Glomerular visceral epithelial cell (primary cell): ENCODE measurements around the gene KCNN3.
A peak's percentile ranks its signal among the peaks of the same experiment; 100 is the strongest.

Source experiments
- DNase-seq: peaks from one replicate; pipeline ENCODE4 v3.0.0-alpha.2; 2016; ENCODE audit errors: extremely low spot score

The KCNN3 gene

DNA sequence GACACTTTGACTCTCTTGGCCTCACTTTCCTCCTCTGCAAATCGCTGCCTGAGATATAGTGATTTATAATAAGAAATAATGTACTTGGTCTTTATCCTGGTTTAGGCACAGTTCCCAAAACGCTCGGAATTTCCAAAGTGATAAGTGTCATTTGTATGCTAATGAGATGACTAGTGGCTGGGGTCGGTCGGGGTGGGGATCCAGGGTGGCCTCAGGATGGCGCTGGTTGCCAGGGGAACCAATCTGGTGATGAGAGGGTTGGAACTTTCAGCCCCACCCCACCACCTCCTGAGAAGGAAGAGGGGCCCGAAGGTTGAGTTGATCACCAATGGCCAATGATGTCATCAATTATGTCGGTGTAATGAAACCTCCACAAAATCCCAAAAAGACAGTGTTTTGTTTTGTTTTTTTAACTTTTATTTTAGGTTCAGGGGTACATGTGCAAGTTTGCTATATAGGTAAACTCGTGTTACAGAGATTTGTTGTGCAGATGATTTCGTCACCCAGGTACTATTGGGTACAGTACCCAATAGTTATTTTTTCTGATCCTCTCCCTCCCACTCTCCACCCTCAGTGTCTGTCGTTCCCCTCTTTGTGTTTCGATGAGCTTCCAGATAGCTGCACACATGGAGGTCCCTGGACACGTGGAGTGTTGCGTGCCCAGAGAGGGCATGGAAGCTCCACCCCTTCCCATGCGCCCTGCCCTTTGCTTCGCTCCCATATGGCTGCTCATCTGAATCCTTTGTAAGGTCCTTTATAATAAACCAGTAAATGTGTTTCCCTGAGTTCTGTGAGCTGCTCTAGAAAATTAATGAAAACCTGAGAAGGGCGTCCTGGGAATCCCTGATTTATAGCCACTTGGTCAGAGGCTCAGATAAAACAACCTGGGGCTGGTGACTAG lies 97.2 kb downstream of the KCNN3 start:
- DNase-seq, result no peak

DNA sequence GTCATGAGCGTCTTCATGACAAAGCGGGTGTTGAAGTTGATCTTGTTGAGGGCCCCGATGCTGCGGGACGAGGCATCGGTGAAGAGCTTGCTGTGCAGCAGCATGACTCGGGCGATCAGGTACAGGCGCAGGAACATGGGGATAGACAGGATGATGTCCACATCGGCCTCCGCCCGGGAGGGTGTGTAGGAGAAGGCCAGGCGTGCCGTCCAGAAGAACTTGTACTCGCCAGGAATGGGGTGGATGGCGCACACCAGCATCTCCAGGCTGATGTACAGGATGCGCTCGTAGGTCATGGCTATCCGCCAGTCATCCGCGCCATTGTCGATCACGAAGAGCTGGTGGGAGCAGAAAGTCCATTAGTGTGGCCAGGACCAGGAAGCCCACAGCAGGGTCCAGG lies 98.0 kb downstream of the KCNN3 start:
- DNase-seq, result no peak

DNA sequence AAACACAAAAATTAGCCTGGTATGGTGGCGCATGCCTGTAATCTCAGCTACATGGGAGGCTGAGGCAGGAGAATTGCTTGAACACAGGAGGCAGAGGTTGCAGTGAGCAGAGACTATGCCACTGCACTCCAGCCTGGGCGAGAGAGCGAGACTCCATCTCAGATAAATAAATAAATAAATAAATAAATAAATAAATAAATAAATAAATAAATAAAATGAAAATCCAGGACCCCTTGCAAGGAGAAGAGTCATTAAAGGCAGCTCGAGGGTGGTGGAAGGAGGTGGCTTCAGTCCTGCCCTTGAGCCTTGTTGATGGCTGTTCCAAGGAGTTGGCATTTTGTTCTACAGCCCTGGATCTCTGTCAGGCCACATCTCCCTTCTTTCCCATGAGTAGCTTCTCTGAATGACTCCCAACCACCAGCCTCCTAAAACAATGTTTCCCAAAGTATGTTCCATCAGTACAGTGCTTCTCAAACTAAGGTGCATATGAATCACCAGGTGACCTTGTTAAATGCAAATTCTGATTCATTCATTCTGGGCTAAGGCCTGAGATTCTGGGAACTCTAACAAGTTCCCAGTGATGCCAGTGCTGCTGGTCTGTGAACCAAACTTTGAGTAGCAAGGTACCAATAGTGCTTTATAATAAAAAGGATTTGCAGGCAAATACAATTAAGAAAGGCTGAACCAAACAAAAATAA lies 99.0 kb downstream of the KCNN3 start:
- no peak for DNase-seq

DNA sequence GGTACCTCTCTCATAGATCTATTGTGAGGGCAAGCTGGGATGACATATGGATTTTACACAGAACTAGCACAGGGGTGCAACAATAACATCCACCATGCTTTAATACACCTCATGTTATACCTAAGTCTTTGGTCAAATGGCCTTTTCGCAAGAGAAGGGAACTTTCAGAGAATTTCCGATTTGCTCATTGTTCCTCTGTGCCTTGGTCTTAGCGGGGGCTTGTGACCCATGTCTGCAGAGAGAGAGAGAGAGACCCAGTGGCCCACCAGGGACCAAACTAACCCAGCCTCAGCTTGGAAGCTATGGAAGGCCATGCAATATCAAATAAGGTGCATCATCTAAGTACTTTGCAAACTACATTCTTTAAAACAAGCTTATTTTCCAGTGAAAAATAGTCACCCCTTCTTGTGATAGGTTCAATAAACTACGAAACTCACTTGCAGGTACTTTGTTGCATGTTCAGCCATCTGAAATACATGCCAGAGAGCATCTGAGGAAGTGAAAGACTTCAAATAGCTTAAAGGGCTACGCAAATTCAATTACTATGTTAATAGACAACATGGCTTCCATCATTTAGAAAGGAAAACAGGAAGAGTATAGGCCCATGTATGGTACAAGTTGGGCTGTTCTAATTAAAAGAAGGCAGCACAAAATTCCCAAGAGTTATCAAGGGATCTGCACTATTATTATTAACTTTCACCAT lies 100.7 kb downstream of the KCNN3 start:
- DNase-seq, result no peak

DNA sequence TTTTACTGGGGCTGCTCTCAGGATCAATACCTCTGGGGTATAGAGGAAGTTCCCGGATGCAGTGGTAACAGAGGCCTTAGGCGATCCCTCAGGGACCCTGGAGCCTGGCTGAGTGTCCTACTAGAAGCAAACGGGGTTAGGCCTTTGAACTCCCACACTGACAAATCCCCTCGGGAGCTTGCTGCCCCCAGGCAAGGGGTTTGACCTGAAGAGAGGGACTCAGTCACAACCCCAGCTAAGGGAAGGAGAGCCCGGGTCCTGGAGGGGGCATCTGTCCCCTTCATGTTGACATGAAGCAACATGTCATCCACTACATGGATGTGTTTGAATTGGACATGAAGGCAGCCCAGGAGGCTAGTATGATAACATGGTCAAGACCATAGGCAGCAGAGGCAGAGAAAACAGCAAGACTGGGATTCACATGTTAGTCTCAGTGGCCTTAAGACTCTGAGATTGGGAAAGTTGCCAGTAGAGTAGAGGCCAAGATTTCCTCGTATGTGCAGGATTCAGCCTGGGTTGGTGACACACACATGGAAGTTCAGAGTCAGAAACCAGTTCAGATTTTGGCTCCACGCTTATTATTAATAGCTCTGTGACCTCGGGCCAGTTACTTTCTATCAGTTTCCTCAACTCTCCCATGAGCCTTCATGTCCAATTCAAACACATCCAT lies 101.5 kb downstream of the KCNN3 start:
- no peak for DNase-seq

DNA sequence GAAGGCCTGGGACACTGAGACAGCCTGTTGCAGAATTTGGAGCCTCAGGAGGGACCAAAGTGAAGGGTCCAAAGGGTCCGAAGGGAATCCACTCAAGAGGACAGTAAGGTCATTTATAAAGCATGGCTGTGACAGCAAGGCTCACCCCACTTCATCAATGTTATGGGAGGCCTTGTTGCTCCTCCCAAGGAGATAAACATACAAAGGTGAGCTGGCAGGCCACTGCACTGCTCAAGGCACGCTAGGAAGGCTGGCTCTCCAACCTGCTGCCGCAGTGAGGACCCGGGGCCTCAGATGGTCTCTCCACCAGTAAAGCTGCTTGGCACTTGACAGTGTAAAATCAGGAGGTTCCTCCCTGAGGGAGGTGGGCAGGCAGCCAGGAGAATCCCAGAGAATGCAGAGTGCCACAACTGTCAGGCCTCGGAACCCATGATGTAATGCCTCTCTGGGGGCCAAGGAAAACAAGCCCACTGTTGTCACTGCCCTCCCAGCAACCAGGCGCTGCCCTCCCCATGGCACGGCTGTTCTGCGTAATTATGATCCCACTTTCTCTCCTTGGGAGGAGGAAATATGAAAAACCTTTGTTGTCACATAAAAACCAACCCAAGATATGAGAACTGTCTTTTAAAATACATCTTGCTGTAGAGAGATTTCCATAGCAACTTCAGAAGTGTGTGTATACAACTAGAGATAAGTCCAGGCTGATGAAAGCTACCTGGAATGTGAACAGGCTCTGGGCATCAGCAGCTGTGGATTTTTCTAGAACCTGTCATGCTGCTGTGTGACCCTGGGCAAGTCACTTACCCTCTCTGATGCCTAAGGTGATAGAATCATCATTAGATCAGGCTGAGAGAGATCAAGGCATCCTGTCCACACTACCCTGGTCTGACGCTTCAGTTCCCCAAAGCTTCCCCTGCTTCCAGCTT lies 102.5 kb downstream of the KCNN3 start:
- DNase-seq, result peak; percentile 19

DNA sequence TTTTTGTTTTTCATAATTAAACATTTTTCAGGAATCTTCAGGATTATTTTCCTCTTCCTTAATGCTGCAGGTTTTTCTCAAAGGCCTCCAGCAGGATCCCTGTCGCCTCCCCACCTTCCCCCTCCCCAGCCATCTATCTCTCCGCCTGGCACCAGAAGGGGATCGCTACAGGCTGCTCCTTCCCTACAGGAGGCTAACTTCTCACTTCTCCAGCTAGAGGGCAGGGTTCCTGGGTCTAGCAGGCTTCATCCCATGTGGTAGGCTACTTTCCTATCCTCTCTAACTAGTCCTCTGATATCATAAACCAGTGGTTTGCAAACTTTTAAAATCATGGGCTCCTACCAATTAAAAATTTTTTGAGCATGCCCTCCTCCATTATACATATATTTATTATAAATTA lies 104.1 kb downstream of the KCNN3 start:
- DNase-seq, result peak; percentile 23

DNA sequence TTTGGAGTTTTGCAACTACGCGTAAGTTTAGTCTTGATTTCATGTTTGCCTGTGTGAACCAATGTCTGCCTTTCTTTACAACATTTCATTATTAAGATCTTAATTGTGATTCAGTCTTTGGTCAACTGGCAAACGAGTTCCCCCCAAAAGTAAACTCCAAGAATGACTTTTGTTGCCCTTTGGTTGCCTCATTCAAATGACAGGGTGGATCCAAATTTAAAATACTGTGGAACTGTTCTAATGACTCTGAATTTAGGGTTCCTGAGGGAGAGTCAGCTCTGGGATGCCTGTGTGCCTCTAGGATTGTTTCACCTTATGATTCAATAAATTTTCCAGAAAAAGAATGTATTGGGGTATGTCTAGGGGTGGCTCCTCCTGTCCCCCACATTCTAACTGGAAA lies 105.3 kb downstream of the KCNN3 start:
- no peak for DNase-seq

DNA sequence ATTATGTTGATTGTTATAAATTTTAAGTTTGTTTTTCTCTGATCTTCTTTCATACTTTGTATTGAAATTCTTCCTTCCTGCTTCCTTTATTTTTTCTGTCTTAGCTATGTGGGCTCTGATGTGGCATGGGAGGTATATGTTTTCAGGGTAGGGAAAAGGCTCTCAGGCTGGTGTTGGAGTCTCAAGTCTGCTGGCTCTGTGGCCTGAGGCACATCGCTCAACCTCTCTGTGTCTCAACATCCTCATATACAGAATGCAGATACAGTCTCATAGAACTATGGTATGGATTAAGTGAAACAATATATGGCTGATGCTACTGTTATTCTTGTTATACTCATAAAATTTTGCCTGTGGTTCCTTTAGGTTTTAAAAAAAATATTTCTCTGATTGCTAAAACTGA lies 105.9 kb downstream of the KCNN3 start:
- no peak for DNase-seq

DNA sequence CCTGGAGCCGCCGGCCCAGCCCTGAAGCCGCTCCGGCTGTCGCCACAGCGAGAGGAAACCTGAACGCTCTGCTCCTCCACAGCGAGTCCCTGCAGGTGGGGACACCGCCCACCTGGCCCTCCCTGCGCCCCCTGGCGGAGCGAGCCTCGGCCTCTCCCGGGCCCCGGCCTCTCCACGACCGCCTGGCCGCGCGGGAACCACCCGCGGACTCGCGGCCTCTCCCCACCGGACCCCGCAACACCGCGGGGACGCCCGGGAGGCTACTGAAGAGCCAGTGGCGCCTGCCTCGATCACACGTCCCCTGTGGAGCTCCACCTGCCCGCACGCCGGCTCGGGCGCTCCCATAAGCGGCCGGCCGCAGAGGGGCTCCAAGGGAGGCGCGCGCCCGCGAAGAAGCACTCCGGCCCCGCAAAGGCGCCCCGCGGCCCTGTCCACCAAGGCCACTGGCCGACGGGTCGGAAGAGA lies 109.6 kb downstream of the KCNN3 start:
- DNase-seq, result peak; percentile 36

DNA sequence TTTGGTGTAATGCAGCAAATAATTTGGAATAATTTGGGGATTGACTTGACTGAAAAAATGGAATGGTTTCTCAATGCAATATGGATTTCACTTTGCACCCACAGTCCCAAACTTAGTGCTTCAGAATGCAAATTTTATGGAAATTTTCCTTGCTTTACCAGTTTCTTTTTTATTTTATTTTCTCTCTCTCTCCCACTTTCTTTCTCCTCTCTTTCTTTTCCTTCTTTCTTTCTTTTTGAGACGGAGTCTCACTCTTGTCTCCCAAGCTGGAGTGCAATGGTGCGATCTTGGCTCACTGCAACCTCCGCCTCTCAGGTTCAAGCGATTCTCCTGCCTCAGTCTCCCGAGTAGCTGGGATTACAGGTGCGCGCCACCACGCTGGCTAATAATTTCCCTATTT lies 110.3 kb downstream of the KCNN3 start:
- no peak for DNase-seq

DNA sequence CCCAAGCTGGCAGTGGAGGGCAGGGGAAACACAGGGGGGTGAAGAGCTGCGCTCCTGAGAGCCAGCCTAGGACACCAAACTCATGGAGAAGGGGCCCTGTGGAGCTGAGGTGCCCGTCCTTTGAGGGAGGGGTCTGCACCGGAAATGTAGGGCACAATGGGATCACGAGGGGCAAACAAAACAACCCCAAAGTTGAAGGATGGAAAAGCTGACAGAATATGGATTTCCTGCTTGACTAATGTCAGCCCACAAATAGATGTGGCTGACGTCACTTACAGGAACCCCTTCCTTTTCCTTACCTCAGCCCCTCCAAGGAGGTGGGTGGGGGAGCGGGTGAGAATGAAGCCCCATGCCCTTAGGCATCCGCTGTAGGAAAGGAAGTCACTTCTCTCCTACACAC lies 110.9 kb downstream of the KCNN3 start:
- no peak for DNase-seq

DNA sequence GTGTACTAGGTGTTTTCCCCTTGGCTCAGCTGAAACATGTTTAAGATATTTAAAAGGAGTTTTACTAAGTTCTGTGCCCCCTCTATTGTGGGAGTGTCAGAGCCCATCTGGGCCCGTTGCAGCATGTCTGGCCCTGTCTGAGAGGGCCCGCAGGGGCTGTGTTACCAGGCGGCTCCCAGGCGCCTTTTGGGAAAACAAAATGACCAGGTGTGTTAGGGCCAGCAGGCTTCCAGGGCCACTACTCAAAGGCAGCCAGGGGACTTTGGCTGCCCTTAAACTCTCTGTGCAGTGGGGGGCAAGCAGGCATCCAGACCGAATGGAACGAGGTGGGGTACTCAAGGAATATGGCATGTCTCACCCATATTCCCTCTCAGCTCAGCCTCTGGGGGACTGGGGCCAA lies 111.7 kb downstream of the KCNN3 start:
- no peak for DNase-seq

DNA sequence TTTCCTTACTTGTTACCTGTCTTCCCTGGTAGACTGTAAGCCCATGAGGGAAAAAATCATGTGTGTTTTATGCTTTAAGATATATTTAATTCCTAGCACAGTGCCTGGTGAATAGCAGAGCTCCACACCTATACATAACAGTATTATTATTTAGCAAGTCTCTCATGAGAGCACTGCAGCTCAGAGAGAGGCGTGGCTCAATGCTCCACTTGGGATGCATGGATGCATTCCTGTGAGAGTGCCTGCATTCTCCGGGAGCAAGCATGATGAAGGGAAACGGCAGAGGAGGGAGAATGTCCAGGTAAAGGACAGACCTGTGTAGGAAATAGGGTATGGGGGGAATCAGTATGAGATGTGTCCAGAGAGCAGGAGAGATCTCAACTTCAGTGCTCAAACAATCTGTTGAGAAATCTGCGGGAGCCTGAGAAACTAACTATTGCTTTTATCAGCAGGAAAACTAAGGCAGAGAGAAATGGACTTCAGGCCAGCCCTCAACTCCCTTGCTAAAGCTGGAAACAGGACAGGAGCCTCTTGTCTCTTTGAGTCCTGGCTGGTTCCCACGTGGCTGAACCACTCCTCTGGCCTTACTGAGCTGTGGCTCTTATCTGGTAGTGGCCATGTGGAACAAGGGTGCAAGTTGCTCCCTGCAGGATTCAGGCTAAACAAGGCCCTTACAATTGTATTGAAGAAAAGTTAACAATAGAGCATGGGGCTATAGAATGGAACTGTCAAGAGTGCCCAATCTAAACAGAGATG lies 113.1 kb downstream of the KCNN3 start:
- no peak for DNase-seq

DNA sequence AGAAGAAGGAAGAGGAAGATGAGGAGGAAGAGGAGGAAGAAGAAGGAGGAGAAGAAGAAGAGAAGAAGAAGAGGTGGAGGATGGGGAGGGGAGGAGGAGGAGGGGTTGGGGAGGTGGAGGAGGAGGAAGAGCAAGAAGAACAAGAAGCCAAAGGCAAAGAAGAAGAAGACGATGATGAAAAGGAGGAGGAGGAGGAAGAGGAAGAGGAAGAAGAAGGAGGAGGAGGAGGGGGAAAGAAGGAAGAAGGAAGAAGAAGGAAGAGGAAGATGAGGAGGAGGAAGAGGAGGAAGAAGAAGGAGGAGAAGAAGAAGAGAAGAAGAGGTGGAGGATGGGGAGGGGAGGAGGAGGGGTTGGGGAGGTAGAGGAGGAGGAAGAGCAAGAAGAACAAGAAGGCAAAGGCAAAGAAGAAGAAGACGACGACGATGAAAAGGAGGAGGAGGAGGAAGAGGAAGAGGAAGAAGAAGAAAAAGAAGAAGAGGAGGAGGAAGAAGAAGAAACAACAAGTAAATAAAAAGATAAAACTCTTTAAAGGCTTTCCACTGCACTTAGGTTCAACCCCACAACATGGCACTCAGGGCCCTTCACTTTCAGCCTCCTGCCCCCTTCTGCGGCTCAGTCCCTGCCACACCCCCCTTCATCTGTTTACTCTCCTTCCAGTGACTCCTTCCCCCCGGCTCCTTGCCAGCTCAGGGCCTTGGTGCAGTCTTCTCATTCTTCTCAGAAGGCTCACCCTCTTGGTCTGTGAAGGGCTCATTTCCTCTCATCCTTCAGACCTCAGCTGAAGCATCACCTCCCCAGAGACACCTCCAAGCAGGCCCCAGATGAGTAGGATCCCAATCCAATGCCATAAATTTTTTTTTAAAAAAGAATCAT lies 114.0 kb downstream of the KCNN3 start:
- no peak for DNase-seq

DNA sequence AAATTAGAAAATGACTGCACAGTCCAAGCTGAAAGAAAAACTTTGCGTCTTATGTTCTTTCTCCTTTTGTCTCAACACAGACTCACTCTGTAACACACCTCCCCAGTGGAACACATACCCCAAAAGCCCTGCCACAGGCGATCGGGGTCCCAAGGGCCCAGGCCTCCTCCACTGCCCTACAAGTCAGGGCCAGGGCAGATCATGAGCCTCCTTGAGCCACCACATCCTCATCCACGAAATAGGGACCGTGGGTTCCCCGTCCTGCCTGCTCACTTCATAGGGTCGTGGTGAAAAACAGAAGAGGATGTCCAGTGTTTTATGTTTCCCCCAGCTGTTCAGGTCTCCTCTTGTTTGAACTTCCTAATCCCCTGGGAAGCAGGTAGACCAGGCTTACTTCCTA lies 116.7 kb downstream of the KCNN3 start:
- no peak for DNase-seq

DNA sequence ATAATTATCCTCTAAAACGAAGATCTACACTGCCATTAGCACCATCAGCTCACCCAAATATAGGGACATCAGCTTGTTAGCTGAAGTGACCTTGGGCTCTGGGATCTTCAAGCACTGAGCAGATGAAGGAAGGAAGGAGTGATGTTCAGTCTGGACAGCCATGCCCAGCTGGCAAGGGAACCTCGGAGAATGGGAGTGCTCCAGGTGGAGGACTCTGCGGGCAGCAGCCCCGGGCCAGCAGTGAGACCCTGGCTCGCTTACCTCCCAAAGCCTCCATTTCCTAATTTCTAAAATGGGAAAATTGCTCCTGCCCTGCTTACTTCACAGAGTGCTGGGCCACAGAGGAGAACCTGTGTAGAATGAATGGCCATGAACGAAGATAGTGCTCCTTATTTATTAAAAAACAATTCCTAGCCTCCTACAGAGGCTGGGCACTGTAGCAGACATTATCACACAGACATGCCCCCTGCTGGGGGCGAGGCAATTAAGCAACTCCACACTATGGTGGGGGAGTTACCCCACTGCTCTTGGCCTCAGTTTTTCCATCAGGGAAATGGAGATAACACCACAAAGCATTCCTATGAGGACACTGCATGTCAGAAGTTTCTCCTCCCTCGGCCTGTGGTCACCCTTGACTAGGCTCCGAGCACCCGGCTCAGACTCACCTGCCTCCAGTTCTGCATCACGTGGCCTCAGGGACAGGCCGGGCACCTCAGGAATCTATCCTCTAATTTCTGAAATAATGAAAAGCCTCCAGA lies 117.6 kb downstream of the KCNN3 start:
- DNase-seq, result no peak

DNA sequence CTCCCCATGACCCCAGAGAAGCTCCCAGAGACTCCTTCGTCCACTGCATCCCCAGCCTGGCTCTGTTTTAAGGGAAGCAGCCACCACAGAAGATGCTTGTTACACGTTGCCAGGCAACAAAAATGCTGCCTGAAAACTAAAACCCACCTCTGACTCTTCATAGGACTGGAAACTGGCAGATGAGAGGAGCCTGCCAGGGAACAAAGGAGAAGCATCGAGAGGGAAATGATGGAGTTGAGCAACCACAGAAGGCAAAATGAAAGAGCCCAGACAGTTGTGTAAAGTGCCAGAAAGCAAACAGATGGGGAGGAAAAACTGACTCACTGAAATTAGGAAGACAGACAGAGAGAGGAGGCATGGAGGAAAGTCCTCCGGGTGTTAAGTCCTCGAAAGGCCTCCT lies 118.4 kb downstream of the KCNN3 start:
- DNase-seq, result no peak
